HepG2 (cell line): ENCODE results near the gene NR2F1-AS1. TPM values are rescaled to one million over a fixed set of nuclear protein-coding genes. Genes with fewer than 3 reads are reported as not detected.
A peak's percentile ranks its signal among the peaks of the same experiment; 100 is the strongest.

Experiments
- ARID2 ChIP-seq: sonication (generic); formaldehyde crosslinking; IDR thresholded peaks from 2 replicates; pipeline ENCODE4 v1.8.1; 2022; ENCODE audit warnings: mild to moderate bottlenecking, missing genetic modification reagents, borderline replicate concordance
- FOXM1 ChIP-seq: sonication (generic); formaldehyde crosslinking; IDR thresholded peaks from 2 replicates; pipeline ENCODE4 v1.5.0; 2020; ENCODE audit warnings: missing genetic modification reagents
- GFI1 ChIP-seq: sonication (generic); formaldehyde crosslinking; IDR thresholded peaks from 2 replicates; pipeline ENCODE4 v1.5.0; 2020; ENCODE audit warnings: missing genetic modification reagents, mild to moderate bottlenecking, borderline replicate concordance
- GPBP1L1 ChIP-seq: sonication (generic); formaldehyde crosslinking; IDR thresholded peaks from 2 replicates; pipeline ENCODE4 v1.5.0; 2020; ENCODE audit warnings: mild to moderate bottlenecking, missing genetic modification reagents
- HDAC1 ChIP-seq: sonication (generic); formaldehyde crosslinking; IDR thresholded peaks from 2 replicates; pipeline ENCODE4 v1.5.1; 2020; ENCODE audit warnings: mild to moderate bottlenecking, missing genetic modification reagents
- PATZ1 ChIP-seq: sonication (generic); formaldehyde crosslinking; IDR thresholded peaks from 2 replicates; pipeline ENCODE4 v1.4.0; 2020; ENCODE audit warnings: missing genetic modification reagents
- RFX5 ChIP-seq: IDR thresholded peaks from 2 replicates; pipeline ENCODE4 v1.6.1; 2011; ENCODE audit warnings: low read depth, low read length, improper control_type of control experiment
- SAP130 ChIP-seq: IDR thresholded peaks from 2 replicates; pipeline ENCODE4 v1.6.1; 2016; ENCODE audit warnings: low read depth
- SMYD3 ChIP-seq: sonication (generic); formaldehyde crosslinking; IDR thresholded peaks from 2 replicates; pipeline ENCODE4 v1.8.1; 2023; ENCODE audit warnings: mild to moderate bottlenecking, missing genetic modification reagents
- SRSF9 ChIP-seq: fragments of 200-400 bp; formaldehyde crosslinking; IDR thresholded peaks from 2 replicates; pipeline ENCODE4 v1.6.1; 2018; ENCODE audit warnings: borderline replicate concordance, mild to moderate bottlenecking, low read depth, low read length; ENCODE audit not compliant: insufficient read depth, poor library complexity, severe bottlenecking
- U2AF1 ChIP-seq: fragments of 200-400 bp; formaldehyde crosslinking; optimal IDR thresholded peaks from 2 replicates; pipeline ENCODE3; 2017; ENCODE audit warnings: mild to moderate bottlenecking, low read depth, low read length
- ZBTB20 ChIP-seq: sonication (generic); formaldehyde crosslinking; IDR thresholded peaks from 2 replicates; pipeline ENCODE4 v1.8.1; 2023; ENCODE audit warnings: missing genetic modification reagents, low read depth, mild to moderate bottlenecking, borderline replicate concordance
- ZFX ChIP-seq: sonication (generic); formaldehyde crosslinking; IDR thresholded peaks from 2 replicates; pipeline ENCODE4 v1.4.0; 2020; ENCODE audit warnings: mild to moderate bottlenecking, low read depth, missing genetic modification reagents, moderate library complexity
- ZNF225 ChIP-seq: sonication (generic); formaldehyde crosslinking; IDR thresholded peaks from 2 replicates; pipeline ENCODE4 v1.4.0; 2020; ENCODE audit warnings: mild to moderate bottlenecking, missing genetic modification reagents
- ZNF232 ChIP-seq: sonication (generic); formaldehyde crosslinking; IDR thresholded peaks from 2 replicates; pipeline ENCODE4 v1.4.0; 2020; ENCODE audit warnings: missing genetic modification reagents, borderline replicate concordance
- ZNF3 ChIP-seq: IDR thresholded peaks from 2 replicates; pipeline ENCODE4 v1.7.0; 2017; ENCODE audit warnings: inconsistent platforms
- ZSCAN21 ChIP-seq: sonication (generic); formaldehyde crosslinking; IDR thresholded peaks from 2 replicates; pipeline ENCODE4 v1.8.0; 2022; ENCODE audit warnings: mild to moderate bottlenecking, missing genetic modification reagents, moderate library complexity, borderline replicate concordance
- polyA plus RNA-seq, 8 experiments: library from polyadenylated mRNA; depleted of rRNA in 3 of 8; stranded (reverse) in 7 of 8; unstranded in 1 of 8; fragments of >200 nt; fragmentation: Illumina TruSeq in 4 of 8; extraction: Trizol in 4 of 8; gene quantifications; 2 replicates each; pipeline versions ENCODE4 v1.2.1 to v1.2.3, GENCODE V29; 2011 to 2016; ENCODE audit warnings: low read depth in 4 of 8, missing spikeins in 1 of 8, mixed read lengths in 1 of 8; ENCODE audit not compliant: insufficient read depth in 1 of 8
- total RNA-seq, 5 experiments: library from RNA; depleted of rRNA; stranded (reverse); fragments of >200 nt; fragmentation: Illumina TruSeq; extraction: Trizol; gene quantifications; 2 replicates each; pipeline ENCODE4 v1.2.3, GENCODE V29; 2016; ENCODE audit warnings: low read depth in 1 of 5
- TF ChIP-seq, protein P1 (sequence below): sonication (generic); formaldehyde crosslinking; IDR thresholded peaks from 2 replicates; pipeline ENCODE4 v1.5.1; 2020; ENCODE audit warnings: missing genetic modification reagents, mild to moderate bottlenecking, borderline replicate concordance
- TF ChIP-seq, protein P2 (sequence below): sonication (generic); formaldehyde crosslinking; IDR thresholded peaks from 2 replicates; pipeline ENCODE4 v1.9.0; 2021; ENCODE audit warnings: missing genetic modification reagents, mild to moderate bottlenecking, borderline replicate concordance
- TF ChIP-seq, protein P3 (sequence below): sonication (generic); formaldehyde crosslinking; IDR thresholded peaks from 2 replicates; pipeline ENCODE4 v1.9.0; 2022; ENCODE audit warnings: missing genetic modification reagents, mild to moderate bottlenecking, borderline replicate concordance

NR2F1-AS1 gene
- total and polyA plus RNA-seq, 2 of the 13 experiments (the other 11 are each of a cell fraction or from before 2014, with no cell fraction given): 2.8 TPM

- TF ChIP-seq, protein P1, sequence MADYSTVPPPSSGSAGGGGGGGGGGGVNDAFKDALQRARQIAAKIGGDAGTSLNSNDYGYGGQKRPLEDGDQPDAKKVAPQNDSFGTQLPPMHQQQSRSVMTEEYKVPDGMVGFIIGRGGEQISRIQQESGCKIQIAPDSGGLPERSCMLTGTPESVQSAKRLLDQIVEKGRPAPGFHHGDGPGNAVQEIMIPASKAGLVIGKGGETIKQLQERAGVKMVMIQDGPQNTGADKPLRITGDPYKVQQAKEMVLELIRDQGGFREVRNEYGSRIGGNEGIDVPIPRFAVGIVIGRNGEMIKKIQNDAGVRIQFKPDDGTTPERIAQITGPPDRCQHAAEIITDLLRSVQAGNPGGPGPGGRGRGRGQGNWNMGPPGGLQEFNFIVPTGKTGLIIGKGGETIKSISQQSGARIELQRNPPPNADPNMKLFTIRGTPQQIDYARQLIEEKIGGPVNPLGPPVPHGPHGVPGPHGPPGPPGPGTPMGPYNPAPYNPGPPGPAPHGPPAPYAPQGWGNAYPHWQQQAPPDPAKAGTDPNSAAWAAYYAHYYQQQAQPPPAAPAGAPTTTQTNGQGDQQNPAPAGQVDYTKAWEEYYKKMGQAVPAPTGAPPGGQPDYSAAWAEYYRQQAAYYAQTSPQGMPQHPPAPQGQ (CRISPR knock-in tag): 0 out of 2 replicates have a peak, but pooled peaks have one; percentile 10
- TF ChIP-seq FOXM1 (CRISPR knock-in tag): no peak
- 0 out of 2 replicates have a peak, but pooled peaks have one; percentile 63 for TF ChIP-seq ZNF232 (CRISPR knock-in tag)
- no peak; the same call in 1 of the 2 replicates for TF ChIP-seq PATZ1
- TF ChIP-seq ZNF225 (CRISPR knock-in tag): peak; percentile 61; the same call in 1 of the 2 replicates
- peak; percentile 63 for TF ChIP-seq U2AF1
- TF ChIP-seq ZBTB20 (CRISPR knock-in tag): no peak
- TF ChIP-seq HDAC1 (CRISPR knock-in tag): peak; percentile 56
- TF ChIP-seq RFX5: no peak
- no peak for TF ChIP-seq SMYD3 (CRISPR knock-in tag)
- TF ChIP-seq ZSCAN21 (CRISPR knock-in tag): 0 out of 2 replicates have a peak, but pooled peaks have one; percentile 49
- peak; percentile 62; the same call in 1 of the 2 replicates for TF ChIP-seq ARID2
- TF ChIP-seq GPBP1L1 (CRISPR knock-in tag): no peak
- TF ChIP-seq, protein P2, sequence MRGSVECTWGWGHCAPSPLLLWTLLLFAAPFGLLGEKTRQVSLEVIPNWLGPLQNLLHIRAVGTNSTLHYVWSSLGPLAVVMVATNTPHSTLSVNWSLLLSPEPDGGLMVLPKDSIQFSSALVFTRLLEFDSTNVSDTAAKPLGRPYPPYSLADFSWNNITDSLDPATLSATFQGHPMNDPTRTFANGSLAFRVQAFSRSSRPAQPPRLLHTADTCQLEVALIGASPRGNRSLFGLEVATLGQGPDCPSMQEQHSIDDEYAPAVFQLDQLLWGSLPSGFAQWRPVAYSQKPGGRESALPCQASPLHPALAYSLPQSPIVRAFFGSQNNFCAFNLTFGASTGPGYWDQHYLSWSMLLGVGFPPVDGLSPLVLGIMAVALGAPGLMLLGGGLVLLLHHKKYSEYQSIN (CRISPR knock-in tag): no peak
- TF ChIP-seq SAP130 (CRISPR knock-in tag): no peak; the same call in none of the 2 replicates
- TF ChIP-seq GFI1 (CRISPR knock-in tag): peak; percentile 60; the same call in 1 of the 2 replicates
- TF ChIP-seq ZNF3 (CRISPR knock-in tag): no peak
- peak; percentile 66 for TF ChIP-seq ZFX (CRISPR knock-in tag)
- TF ChIP-seq, protein P3, sequence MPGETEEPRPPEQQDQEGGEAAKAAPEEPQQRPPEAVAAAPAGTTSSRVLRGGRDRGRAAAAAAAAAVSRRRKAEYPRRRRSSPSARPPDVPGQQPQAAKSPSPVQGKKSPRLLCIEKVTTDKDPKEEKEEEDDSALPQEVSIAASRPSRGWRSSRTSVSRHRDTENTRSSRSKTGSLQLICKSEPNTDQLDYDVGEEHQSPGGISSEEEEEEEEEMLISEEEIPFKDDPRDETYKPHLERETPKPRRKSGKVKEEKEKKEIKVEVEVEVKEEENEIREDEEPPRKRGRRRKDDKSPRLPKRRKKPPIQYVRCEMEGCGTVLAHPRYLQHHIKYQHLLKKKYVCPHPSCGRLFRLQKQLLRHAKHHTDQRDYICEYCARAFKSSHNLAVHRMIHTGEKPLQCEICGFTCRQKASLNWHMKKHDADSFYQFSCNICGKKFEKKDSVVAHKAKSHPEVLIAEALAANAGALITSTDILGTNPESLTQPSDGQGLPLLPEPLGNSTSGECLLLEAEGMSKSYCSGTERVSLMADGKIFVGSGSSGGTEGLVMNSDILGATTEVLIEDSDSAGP (CRISPR knock-in tag): 0 out of 2 replicates have a peak, but pooled peaks have one; percentile 43
- TF ChIP-seq SRSF9: no peak
Measured at GRCh38 chr5:93580063-93580926, 724 bp downstream of the NR2F1-AS1 start (continued).
